ENCODE data around the gene RUVBL2.
A peak's percentile ranks its signal among the peaks of the same experiment; 100 is the strongest.

RUVBL2 gene

GRCh38 chr19:48947258-48947542 is 46.5 kb upstream of the RUVBL2 start:
- no peak for TF ChIP-seq SIN3A (IDR thresholded peaks at IDR 0.05; ENCODE audit: borderline replicate concordance, insufficient read depth, low read length)
- TF ChIP-seq REST (IDR thresholded peaks at IDR 0.05; ENCODE audit: insufficient read depth in 1 of 2, low read depth in 2 of 2, low read length in 2 of 2): no peak

GRCh38 chr19:48950159-48950558 is 43.5 kb upstream of the RUVBL2 start:
- no peak for TF ChIP-seq POLR2AphosphoS5 (IDR thresholded peaks at IDR 0.05; ENCODE audit: low read depth, low read length)
- no peak for TF ChIP-seq FOXP2 (optimal IDR thresholded peaks at IDR 0.05; ENCODE audit: borderline replicate concordance, extremely low read depth, extremely low read length, insufficient read depth)

- TF ChIP-seq SIN3A (IDR thresholded peaks at IDR 0.05; ENCODE audit: borderline replicate concordance, insufficient read depth, low read length) (no peak; the same call in 1 of the 2 replicates), POLR2AphosphoS5 (IDR thresholded peaks at IDR 0.05; ENCODE audit: low read depth, low read length) (no peak), TAF1 (IDR thresholded peaks at IDR 0.05; ENCODE audit: borderline replicate concordance, insufficient read depth, low read length) (no peak), FOXP2 (optimal IDR thresholded peaks at IDR 0.05; ENCODE audit: borderline replicate concordance, extremely low read depth, extremely low read length, insufficient read depth) (no peak), REST (IDR thresholded peaks at IDR 0.05; ENCODE audit: insufficient read depth in 1 of 2, low read depth in 2 of 2, low read length in 2 of 2) (no peak)
These were observed 42.7 kb upstream of the RUVBL2 start for GRCh38 chr19:48950830-48951519.

- no peak for TF ChIP-seq TAF1 (IDR thresholded peaks at IDR 0.05; ENCODE audit: borderline replicate concordance, insufficient read depth, low read length)
- no peak for TF ChIP-seq FOXP2 (optimal IDR thresholded peaks at IDR 0.05; ENCODE audit: borderline replicate concordance, extremely low read depth, extremely low read length, insufficient read depth)
These were observed 40.5 kb upstream of the RUVBL2 start for GRCh38 chr19:48953141-48953540.

- TF ChIP-seq POLR2AphosphoS5 (IDR thresholded peaks at IDR 0.05; ENCODE audit: low read depth, low read length): no peak
- TF ChIP-seq SIN3A (IDR thresholded peaks at IDR 0.05; ENCODE audit: borderline replicate concordance, insufficient read depth, low read length): no peak
- TF ChIP-seq TAF1 (IDR thresholded peaks at IDR 0.05; ENCODE audit: borderline replicate concordance, insufficient read depth, low read length): no peak
- TF ChIP-seq FOXP2 (optimal IDR thresholded peaks at IDR 0.05; ENCODE audit: borderline replicate concordance, extremely low read depth, extremely low read length, insufficient read depth): no peak
- TF ChIP-seq REST (IDR thresholded peaks at IDR 0.05; ENCODE audit: insufficient read depth in 1 of 2, low read depth in 2 of 2, low read length in 2 of 2): no peak
These were observed 39.6 kb upstream of the RUVBL2 start for GRCh38 chr19:48953990-48954594.

GRCh38 chr19:48954595-48955307 is 38.9 kb upstream of the RUVBL2 start, which contains the start of gene BAX:
TSS of gene BAX (plus strand) at chr19:48954875. CDS start at chr19:48954929, 54 bp downstream.
- TF ChIP-seq TAF1 (IDR thresholded peaks at IDR 0.05; ENCODE audit: borderline replicate concordance, insufficient read depth, low read length) (peak; percentile 36; the same call in 1 of the 2 replicates), SIN3A (IDR thresholded peaks at IDR 0.05; ENCODE audit: borderline replicate concordance, insufficient read depth, low read length) (no peak), REST (IDR thresholded peaks at IDR 0.05; ENCODE audit: insufficient read depth in 1 of 2, low read depth in 2 of 2, low read length in 2 of 2) (0 out of 4 replicates have a peak, but pooled peaks of 1 of the 2 experiments have one; percentile 17), POLR2AphosphoS5 (IDR thresholded peaks at IDR 0.05; ENCODE audit: low read depth, low read length) (peak; percentile 82), FOXP2 (optimal IDR thresholded peaks at IDR 0.05; ENCODE audit: borderline replicate concordance, extremely low read depth, extremely low read length, insufficient read depth) (peak; percentile 99)

All from PFSK-1 (cell line).